GM21381 (cell line): Measurements from ENCODE around the gene RPL7A.
"Not testable (repeated sequence)": the region's sequence is repeated elsewhere in the genome, so short reads cannot be mapped to it uniquely, and the experiment has no call there.

Experiments used
- ATAC-seq: cut with Tn5 transposase; IDR thresholded peaks from one replicate; pipeline ENCODE4 v1.9.1; 2021; ENCODE audit warnings: mild to moderate bottlenecking, moderate library complexity; ENCODE audit not compliant: unreplicated experiment

Gene RPL7A

DNA sequence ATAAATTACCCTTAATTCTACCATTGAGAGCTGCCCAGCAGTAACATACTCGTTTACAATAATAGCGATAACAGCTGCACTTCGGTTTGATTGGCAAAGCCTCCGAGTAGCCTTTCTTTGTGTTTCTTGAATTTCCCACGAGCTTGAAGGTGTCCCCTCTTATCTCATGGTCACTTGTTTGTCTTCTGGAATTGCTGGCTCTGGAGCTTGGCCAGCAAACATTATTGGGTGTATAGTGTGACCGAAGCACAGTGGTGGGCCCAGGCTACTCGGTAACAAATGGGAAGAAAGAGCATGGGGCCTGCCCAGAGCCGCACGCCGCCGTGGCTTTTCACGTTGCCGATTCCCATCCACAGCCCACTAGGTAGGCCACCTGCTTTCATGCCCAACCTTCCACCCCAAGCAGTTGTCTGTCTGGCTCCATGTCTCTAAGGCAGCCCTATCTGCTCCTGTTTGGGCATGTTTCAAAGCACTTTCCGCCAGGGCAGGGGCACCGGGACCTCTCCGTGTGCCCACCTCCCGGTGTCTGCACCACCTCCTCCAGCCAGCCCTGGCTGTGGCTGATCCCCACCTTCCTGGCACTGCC lies 36.8 kb downstream of the RPL7A start:
- ATAC-seq, result no peak

DNA sequence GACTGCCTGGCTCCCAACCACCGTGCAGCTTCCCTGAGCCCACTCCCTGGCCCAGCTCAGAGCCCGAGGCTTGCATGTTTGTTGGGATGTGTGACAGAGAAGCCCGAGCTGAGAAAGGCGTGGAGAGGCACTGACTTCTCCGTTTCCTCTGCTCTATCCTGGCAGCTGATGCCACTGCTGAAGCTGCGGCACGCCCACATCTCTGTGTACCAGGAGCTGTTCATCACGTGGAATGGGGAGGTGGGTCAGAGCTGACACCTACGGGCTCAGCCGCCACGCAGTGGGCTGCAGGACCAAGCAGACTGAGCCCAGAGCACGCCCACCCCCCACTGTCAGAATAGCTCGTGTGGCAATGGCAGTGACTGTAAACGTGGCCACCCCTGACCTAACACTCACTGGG lies 37.4 kb downstream of the RPL7A start:
- no peak for ATAC-seq

DNA sequence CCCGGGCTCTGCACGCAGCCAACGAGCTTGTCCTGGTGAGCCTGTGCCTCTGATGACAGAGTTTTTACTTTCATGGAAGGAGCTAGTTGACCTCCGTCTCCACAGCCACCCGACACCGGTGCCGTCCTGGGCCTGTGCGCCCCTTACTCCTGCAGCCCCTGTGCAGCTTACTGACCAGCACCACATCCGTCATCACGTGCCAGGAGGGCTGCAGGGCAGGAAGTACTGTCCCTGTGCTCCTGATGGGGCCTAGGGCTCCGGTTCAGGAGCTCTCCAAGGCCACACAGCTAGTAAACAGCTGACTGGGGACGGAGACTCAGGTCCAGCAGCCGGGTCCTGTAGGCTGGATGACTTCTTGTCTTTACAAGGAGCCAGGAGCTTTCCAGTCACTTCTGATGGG lies 38.3 kb downstream of the RPL7A start:
- ATAC-seq, result no peak

DNA sequence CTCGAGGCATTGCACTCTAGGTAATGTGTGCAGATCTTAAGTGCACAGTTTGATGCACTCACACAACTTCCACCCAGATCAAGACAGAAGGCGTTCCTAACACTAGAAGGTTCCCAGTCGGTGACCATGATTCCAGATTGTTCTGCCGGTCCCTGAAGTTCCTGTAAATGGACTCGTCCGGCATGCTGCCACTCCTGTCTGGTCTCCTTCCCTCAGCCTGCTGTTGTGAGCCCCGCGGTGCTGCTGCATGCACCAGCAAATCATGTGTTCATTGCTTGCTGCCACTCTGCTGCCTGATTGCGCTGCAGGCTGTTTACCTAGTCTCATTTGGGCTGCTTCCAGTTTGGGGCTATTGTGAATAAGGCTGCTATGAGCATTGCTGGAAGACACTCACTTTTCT lies 39.7 kb downstream of the RPL7A start:
- no peak for ATAC-seq

DNA sequence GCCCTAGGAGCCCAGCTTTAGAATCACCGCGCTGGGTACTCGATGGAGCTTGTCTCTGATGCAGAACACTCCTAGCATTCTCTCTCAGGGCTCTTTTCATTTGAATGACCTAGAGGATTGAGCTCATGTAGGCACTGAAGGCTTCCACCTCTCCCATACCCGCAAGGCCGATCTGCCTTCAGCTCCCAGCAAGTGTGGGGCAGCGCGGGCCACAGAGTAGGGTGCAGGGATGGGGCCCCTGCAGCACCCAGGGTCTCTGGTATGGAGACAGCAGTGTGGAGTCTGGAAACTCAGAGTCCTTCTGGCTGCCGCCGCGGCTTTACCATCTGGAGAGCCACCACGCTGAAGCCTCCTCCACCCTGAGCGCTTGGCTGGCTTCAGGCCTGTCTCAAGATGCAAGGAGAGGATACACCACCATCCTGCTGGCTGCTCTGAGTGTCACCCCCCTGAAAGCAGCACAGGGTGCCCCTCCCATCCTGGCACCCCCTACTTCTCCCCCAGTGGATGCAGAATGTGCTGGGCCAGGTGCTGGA lies 41.1 kb downstream of the RPL7A start:
- ATAC-seq, result no peak

DNA sequence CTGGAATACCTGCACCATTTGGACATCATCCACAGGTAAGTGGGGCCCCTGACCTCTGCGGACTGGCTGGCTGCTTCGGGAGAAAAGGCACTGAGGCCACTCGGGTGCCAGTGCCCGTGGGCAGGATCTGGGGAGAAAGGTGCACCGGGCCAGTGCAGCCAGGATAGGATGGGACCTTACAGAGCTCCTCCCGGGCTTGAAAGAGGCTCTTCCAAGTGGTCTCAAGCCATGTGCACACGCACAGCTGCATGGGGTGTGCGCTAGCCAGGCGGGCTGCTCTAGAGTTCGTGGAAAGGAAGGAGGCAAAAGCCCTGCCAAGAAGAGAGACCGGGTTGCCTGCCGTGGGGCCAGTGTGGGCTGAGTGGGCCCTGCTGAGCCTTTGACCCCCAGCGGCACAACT lies 41.5 kb downstream of the RPL7A start:
- no peak for ATAC-seq

DNA sequence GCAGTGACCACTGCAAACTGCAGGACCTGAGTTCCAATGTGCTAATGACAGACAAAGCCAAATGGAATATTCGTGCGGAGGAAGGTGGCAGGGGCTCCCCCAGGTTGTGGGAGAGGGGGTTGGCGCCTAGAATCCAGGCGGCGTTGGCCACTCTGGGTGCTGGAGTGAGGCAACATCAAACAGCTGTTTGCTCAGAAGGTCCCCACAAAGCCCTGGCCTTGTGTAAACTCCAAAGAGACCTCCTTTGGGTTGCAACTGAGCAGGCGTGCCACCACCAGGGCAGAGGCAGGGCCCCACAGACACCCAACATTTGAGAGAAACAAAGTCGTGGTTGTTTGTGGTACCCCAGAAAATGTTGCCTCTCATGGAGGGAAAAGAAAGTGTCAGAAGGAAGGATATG lies 42.7 kb downstream of the RPL7A start:
- ATAC-seq, result no peak

DNA sequence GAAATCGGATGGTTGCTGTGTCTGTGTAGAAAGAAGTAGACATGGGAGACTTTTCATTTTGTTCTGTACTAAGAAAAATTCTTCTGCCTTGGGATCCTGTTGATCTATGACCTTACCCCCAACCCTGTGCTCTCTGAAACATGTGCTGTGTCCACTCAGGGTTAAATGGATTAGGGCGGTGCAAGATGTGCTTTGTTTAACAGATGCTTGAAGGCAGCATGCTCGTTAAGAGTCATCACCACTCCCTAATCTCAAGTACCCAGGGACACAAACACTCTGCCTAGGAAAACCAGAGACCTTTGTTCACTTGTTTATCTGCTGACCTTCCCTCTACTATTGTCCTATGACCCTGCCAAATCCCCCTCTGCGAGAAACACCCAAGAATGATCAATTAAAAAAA lies 43.4 kb downstream of the RPL7A start:
- ATAC-seq, result not testable (repeated sequence)

DNA sequence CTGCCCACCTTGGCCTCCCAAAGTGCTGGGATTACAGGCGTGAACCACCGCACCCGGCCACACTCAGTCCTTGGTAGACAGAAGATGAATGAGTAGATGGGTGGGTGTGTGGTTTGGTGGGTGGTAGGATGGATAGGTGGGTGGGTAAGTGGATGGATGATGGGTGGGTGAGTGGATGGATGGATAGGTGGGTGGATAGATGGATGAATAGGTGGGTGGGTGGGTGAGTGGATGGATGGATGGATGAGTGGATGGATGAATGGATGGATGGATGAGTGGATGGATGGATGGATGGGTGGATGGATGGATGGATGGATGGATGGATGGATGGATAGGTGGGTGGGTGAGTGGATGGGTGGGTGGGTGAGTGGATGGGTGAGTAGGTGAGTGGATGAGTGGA lies 44.3 kb downstream of the RPL7A start:
- ATAC-seq, result not testable (repeated sequence)

DNA sequence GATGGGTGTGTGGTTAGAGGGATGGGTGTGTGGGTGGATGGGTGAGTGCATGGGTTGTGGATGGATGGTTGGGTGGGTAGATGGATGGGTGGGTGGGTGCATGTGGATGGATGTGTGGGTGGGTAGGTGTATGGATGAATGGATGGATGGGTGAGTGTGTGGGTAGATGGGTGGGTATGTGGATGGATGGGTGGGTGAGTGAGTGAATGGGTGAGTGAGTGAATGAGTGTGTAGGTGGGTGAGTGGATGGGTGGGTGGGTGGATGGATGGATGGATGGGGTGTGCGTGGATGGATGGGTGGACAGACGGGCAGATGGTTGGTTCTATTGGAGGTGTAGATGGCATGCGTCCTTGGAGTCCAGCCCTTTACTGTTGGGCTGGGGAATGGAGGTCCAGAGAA lies 45.4 kb downstream of the RPL7A start:
- no peak for ATAC-seq

DNA sequence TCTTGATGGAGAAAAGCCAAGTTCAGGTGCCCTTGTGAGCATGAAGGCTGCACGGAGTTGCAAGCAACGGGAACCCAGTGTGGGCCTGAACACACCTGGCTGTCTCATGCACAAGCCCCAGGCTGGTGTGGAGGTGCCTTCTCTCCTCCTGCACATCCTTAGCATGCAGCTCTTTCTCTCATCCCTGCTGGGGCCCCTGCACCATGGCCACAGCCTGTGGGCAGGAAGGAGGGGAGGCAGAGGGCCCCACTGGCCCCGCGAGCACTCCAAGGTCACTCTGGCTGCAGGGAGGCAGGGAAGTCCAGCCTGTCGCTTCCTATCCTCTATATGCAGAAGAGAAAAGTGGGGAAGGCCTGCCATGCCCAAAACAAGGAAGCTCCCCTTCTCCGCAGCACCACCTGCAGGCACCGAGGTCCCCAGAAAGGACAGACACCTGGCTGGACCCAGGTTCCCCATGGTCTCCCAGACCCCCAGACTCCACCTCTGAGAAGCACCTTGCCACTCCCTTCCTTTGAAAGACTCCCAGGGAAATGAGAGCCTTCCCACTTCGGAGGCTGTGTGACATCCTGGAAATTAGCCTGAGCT lies 46.8 kb downstream of the RPL7A start:
- no peak for ATAC-seq

DNA sequence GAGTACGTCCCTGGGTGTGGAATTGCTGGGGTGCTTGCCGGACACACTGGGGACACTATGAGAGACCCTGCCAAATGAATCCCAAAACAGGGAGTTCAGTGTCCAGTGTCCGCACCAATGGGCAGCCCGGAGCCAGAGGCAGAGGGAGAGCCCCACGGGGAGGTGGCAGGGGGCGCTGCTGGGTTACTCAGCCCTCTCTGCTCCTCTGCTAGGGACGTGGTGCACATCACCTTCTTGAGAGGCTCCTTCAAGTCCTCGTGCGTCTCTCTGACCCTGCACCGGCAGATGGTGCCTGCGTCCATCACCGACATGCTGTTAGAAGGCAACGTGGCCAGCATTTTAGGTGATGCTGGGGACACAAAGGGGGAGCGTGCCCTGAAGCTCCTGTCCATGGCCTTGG lies 48.9 kb downstream of the RPL7A start:
- ATAC-seq, result no peak

DNA sequence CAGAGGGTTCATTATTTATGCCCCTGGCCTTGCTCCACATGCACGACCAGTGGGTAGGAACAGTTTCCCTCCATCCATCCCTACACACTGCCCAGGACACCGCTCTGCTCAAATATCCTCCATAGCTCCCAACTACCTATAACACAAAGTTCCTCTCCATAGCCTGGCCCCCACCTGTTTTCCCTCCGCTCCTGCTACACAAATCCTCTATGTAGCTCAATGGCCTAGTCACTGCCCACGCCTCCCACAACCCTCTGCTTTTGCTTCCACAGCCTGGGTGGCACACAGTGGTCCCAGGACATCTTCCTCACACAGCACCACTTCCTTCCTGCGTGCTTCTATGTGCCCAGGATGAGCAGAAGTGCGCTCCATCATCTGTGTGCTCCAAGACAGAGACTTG lies 49.4 kb downstream of the RPL7A start:
- no peak for ATAC-seq

DNA sequence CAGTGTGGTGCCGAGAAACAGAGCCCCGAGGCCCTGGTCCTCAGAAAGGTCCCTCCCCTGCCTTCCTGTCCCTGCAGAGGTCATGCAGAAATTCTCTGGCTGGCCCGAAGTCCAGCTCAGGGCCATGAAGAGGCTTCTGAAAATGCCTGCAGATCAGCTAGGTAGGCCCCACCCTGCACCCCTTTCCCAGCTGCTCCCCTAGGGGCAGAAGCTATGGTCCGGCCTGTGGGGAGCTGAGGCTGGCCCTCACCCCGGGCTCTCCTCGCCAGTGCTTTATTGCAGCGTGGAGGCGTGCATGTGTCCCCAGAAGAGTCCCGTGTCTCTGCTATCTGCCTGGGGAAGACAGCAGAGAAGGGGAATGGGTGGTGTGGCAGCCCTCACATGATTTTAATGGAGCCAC lies 49.9 kb downstream of the RPL7A start:
- no peak for ATAC-seq

DNA sequence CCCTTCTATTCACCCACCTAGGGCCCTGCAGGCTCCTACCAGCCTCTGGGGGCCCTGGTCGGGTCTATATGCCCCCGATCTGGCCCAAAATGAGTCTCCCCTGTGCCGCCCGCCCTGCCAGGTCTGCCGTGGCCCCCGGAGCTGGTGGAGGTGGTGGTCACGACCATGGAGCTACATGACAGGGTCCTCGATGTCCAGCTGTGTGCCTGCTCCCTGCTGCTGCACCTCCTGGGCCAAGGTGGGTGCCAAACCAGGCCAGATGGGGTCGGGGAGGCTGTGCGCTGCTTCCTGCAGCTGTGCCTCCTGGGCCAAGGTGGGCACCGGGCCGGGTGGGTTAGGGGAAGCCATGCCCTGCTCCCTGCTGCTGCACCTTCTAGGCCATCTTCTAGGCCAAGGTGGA lies 52.3 kb downstream of the RPL7A start:
- ATAC-seq, result no peak
